PFSK-1 (cell line): ENCODE measurements around the gene MYH9.

Source experiments
- FOXP2 ChIP-seq: optimal IDR thresholded peaks from 2 replicates; pipeline ENCODE3; 2011; ENCODE audit warnings: borderline replicate concordance, control low read depth, inconsistent platforms; ENCODE audit not compliant: insufficient read depth; ENCODE audit errors: extremely low read length, extremely low read depth
- POLR2AphosphoS5 ChIP-seq: IDR thresholded peaks from 2 replicates; pipeline ENCODE4 v1.6.1; 2012; ENCODE audit warnings: low read depth, mild to moderate bottlenecking, control low read depth, low read length, moderate library complexity
- REST ChIP-seq, 2 experiments: IDR thresholded peaks; 2 replicates each; pipeline versions ENCODE4 v1.6.1 to v1.8.0; 2011 to 2012; ENCODE audit warnings: low read depth in 2 of 2, low read length in 2 of 2, control low read depth in 1 of 2, inconsistent platforms in 1 of 2, mild to moderate bottlenecking in 1 of 2, moderate library complexity in 1 of 2; ENCODE audit not compliant: insufficient read depth in 1 of 2
- SIN3A ChIP-seq: IDR thresholded peaks from 2 replicates; pipeline ENCODE4 v1.6.1; 2012; ENCODE audit warnings: mild to moderate bottlenecking, low read length, moderate library complexity, borderline replicate concordance; ENCODE audit not compliant: insufficient read depth
- TAF1 ChIP-seq: IDR thresholded peaks from 2 replicates; pipeline ENCODE4 v1.6.1; 2012; ENCODE audit warnings: low read length, control low read depth, borderline replicate concordance; ENCODE audit not compliant: insufficient read depth

GRCh38 chr22:36267896-36268485 is 119.8 kb downstream of the MYH9 start:
- TF ChIP-seq POLR2AphosphoS5 = no peak
- no peak for TF ChIP-seq SIN3A
- no peak for TF ChIP-seq REST (IDR thresholded peaks at IDR 0.05; ENCODE audit: insufficient read depth in 1 of 2, low read depth in 2 of 2, low read length in 2 of 2)
- no peak for TF ChIP-seq TAF1
- no peak for TF ChIP-seq FOXP2
